Measurements from ENCODE around the gene METTL3.
"Not testable (repeated sequence)": the region's sequence is repeated elsewhere in the genome, so short reads cannot be mapped to it uniquely, and the experiment has no call there.

METTL3 gene

GRCh38 chr14:21510735-21511657 is at the start of gene METTL3:
METTL3 (minus strand) TSS chr14:21511340; CDS start chr14:21511223, 117 bp downstream.
- peak; percentile 99 for DNase-seq

DNA sequence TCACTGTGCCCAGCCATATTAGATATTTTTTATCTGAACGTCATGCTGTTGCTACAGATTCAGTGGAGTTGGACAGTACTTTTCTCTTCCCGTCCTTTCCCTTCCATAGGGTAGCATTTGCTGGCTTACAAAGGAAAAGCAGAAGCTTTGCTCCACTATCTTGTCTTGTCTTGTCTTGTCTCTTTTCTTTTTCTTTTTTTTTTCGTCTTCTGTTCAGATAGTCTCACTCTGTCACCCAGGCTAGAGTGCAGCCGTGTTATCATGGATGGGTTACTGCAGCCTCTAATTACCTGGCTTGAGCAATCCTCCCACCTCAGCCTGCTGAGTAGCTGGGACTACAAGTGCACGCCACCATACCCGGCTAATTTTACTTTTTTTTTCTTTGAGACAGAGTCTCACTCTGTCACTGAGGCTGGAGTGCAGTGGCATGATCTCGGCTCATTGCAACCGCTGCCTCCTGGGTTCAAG is 47.6 kb upstream of the METTL3 start:
- no peak for DNase-seq

DNA sequence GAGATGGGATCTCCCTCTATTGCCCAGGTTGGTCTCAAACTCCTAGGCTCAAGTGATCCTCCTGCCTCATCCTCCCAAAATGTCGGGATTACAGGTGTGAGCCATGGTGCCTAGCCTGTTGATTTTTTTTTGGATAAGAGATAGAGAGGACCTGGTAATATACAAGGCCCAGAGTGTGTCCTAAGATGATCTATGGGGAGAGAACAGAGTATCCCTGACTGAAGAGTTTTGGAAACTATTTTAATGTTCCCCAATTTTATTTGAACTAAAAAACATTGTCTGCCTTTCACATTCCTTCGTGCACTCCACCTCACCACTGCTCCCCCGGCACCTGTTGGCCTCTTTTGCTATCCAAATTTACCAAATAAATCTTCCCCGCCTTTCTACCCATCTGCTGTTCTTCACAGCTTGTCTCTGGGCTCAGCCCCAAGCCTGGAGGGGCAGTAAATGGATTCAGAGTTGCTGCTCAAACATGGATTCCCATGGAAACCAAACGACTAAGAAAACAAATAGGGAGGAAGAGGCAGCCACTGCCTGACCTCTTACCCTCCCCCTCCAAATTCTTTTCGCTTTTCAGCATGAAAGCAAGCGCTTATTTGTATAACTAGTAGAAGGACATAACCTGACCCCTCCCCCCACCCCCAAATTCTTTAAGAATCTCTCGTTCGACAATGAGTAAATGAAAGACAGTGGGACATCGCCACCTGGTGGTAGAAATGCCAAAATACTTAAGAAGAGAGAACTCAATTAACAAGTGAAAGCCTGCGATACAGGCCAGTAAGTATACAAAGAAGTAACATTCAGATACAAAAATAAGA is 46.2 kb upstream of the METTL3 start:
- peak; percentile 94 for DNase-seq

DNA sequence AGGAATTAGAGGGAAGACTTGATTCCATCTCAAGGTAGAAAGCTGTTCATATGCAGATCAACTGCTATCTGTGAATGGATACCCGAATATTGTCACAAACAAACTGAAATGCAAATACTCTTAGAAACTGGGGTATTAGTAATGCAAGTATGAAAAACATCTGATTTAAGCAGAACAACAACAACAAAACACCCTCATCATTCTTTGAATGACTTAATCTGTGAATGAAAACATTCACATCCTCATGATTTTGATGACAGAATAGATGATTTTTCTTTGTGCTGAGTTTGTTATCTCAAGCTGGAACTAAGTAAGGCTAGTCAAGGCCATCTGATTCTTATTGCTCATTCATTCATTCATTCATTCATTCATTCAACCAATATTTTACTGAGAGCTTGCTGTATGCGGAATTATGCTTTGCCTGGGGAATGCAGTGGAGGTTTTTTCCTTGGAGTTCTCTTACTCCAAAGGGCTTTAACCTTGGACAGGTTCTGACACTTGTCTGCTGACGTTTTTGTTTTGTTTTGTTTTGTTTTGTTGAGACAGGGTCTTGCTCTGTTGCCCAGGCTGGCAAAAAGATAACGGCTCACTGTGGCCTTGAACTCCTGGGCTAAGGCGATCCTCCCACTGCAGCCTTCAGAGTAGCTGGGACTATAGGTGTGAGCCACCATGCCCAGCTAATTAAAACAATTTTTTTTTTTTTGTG is 45.4 kb upstream of the METTL3 start:
- DNase-seq = no peak

- DNase-seq = no peak
Observed at GRCh38 chr14:21553266-21553665, 42.1 kb upstream of the METTL3 start.

DNA sequence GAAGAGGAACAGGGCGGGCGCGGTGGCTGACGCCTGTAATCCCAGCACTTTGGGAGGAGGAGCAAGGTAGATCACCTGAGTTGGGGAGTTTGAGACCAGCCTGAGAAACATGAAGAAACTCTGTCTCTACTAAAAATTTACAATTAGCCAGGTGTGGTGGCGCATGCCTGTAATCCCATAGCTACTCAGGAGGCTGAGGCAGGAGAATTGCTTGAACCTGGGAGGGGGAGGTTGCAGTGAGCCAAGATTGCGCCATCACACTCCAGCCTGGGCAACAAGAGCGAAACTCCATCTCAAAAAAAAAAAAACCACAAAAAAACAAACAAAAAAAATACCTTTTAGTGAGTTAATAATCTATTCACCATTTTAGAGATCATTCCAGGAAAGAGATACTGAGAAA is 33.4 kb upstream of the METTL3 start:
- DNase-seq = not testable (repeated sequence)

DNA sequence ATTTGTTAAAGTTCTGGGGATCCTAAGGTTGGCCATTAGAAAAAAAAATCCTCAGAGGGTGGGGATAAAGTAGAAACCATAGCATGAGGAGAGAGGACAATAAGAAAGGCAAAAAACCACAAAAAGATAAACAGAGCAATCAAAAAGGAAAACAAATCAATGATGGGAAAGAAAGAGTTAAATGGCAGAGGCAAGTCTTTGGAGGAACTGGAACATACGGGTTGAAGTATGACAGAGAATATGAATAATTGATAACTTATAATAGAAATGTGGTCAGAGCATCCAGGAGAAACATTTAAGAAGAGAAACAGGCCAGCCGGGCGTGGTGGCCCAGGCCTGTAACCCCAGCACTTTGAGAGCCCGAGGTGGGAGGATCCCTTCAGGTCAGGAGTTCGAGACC is 32.8 kb upstream of the METTL3 start:
- DNase-seq = peak; percentile 79

- peak; percentile 82 for DNase-seq
Observed at GRCh38 chr14:21543521-21543960, 32.4 kb upstream of the METTL3 start.

DNA sequence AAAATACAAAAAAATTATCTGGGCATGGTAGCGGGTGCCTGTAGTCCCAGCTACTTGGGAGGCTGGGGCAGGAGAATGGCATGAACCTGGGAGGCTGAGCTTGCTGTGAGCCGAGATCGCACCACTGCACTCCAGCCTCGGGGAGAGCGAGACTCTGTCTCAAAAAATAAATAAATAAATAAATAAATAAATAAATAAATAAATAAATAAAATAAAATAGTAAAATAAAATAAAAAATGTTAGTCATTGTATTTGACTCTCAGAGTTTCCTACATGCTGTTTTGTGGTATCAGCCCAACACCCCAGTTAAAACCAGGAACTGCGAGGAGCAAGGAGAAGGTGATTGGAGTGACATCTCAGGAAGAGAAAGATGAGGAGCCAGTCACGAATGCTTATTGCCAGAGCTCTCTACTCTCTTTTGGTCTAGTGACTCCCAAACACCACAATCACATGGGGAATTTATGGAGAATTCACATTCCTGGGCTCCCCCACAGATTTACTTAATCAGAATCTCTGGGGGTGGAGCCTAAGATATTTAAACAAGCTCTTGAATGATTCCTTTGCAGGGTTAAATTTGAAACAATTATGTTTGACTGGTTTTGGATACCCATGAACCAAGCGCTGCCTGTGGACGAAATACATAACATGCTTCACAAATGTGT is 30.4 kb upstream of the METTL3 start:
- DNase-seq = no peak

DNA sequence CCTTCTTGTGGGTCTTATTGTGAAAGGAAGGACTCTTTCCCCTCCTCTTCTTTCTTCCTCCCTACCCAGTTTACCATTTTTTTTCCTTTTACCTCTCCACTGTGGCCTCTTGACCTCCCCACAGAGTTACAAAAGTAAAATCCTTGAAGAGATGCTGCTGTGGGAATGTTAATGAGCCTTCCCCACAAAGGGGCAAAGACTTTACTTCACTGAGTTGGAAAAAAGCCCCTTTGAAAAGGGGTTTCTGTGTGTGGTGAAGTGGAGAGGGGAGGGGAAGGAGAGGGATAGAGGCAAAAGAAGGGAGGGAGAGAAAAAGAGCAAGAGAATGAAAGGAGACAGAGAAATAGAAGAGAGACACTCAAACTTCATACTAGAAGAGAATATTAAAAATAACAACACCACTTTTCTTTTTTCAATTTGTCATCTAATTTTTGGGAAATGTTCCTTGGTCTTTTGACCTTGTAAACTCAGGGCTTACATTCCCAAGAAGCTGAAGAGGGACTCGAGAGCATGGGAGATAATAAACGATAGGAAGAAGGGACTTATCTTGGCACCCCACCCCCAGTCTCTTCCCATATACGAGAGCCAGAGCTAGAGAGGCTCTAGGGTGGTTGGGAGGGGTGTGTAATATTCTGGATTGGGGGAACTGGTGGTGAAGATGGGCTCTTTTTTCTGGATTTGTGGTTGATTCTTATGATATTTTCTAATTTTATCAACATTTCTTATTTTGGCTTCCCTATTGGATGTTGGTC is 28.2 kb upstream of the METTL3 start:
- DNase-seq = no peak

- DNase-seq = no peak
Observed at GRCh38 chr14:21537090-21537424, 25.9 kb upstream of the METTL3 start.

DNA sequence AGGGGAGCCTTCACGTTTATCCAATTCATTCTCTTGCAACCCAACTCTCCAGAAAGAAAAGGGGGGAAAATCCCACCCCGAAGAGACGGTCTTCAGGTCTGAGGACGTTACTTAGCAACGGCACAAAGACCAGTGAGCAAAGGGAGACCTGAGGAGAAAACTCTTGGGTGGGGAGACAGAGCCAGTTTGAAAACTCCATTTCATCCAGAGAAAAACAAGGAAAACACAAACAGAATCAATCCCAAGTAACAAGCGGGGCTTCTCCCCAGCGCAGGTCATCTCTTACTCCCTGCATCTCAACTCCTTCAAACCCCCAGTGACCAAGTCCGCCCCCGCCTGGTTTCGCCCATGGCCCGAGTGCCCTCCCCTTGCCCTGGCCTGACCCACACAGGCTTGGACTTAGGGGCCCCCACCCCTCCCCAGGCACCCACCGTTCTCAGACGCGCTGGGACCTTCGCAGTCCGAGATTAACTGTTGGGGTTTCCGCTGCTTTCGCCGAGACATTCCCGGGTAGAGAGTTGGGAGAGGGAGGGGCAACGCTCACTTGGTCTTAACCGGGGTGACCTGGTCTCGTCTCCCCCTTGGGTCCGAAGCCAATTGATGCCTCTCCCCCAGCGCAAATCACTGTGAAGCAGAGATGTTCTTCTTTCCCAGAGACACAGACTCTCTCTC is 25.4 kb upstream of the METTL3 start:
- DNase-seq = no peak

GRCh38 chr14:21535545-21536417 is 24.6 kb upstream of the METTL3 start:
- no peak for DNase-seq

- DNase-seq = no peak
Observed at GRCh38 chr14:21534576-21534975, 23.4 kb upstream of the METTL3 start.

GRCh38 chr14:21533294-21533693 is 22.2 kb upstream of the METTL3 start:
- DNase-seq = no peak

GRCh38 chr14:21529515-21529914 is 18.4 kb upstream of the METTL3 start:
- no peak for DNase-seq

DNA sequence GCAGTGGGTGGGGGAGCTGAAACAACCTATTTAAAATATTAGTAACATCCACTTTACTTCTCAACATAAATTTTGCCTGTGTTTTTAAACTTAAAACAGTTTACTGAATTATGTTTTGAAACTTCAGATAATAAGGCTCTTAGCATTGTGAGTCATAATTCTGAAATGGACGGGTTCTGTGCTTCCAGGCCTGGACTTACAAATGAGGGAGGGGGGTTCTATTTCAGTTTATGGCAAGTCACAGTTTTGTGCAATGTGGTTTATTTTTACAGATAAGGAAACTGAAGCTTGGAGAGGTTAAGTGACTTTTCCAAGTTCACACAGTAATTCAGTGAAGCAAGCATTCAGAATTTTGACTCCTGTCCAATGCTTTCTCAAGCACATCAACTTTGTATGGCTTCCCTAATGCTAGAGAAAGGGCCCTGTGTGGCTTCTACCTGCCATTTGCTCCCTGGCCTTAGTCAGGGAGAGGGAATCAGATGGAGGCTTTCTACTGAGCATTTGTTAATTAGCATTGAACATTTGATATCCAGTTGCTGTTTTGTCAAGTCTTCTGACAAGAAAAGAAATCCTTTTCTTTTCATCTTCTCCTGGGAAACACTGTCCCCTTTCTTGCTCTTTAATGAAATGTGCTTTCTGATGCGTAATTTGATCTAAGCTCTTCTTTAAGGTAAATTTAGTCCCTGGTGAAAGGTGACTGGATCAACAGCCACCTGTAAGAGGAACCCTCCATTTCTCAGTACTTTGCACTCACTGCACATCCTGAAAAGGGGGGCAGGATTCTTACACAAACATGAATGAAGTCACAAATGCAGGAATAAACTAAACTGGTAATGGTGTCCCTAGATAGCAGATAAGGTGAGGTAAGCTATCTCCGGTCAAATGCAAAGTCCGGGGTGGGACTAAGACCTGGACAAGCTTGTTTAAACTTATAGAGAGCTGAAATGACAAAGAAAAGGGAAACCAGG is 17.5 kb upstream of the METTL3 start:
- peak; percentile 35 for DNase-seq

GRCh38 chr14:21527318-21527679 is 16.2 kb upstream of the METTL3 start:
- no peak for DNase-seq
